HG03439 (cell line): ENCODE measurements around the gene PIBF1.
"Not testable (repeated sequence)": the region's sequence is repeated elsewhere in the genome, so short reads cannot be mapped to it uniquely, and the experiment has no call there.

Experiments used
- ATAC-seq: cut with Tn5 transposase; IDR thresholded peaks from one replicate; pipeline ENCODE4 v1.9.1; 2021; ENCODE audit warnings: mild to moderate bottlenecking, moderate library complexity; ENCODE audit not compliant: unreplicated experiment

The PIBF1 gene

DNA sequence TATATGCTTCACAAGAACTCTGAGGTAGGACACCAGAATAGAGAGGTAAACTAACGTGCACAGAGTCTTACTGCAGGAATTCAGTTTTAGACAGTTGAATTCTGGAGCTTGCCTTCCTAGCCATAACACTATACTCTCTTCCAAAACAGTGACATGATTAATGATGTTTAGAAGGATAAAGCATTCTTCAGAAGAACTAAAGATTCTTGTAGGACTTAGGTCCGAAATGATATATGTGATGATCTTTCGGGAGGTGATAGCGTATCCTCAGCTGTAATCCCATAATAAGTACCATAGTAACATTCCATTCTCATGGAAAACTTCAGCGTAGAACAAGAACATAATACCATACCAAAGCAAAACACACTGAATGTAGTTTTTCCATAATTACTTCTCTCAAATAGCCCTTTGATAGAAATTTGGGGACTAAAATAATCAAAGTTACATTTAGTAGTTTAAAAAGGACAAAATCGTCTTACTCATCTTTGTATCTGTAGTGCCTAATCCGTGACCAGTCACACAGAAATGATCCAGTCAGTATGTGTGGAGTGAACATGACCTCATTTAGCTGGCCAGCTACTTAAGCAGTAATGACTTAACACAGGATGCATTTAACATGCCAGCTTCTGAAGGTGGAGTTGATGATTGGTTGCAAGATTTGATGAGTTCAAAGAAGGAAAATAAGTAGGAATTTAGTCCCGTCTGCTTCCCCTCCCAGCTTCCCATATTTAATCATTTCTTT, 38.4 kb downstream of the PIBF1 start:
- ATAC-seq: no peak

DNA sequence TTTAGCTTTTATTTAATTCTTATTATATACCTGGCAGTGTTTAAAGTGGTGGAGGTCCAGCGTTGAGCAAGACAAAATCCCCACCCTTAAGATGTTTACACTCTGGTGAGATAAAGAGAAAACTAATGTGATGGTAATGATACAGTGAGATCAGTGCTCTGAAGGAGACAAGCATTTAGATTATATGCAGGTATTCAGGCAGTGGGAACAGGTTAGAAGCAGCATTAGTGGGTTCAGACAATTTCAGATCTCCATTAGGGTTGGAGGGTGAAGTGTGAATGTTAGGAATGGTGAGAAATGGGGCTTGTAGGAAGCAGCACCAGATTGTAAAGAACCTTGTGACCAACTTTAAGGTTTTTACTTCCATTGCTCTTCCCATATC, 39.0 kb downstream of the PIBF1 start:
- no peak for ATAC-seq

DNA sequence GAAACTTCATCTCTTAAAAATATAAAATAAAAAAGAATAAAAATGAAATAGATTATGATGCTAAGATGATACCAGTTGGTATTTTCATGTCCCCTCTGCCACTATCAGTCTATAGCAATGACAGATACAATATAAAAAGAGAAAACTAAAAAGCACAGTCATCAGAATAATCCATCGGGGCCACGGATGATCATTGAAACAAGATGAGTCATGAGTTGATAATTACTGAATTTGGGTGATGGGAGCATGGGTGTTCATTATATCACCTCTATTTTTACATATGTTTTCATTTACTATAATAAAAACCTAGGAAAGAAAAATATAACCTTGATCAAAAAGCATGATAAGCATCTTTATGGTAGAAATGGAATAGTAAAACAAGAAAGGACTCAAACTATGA, 41.1 kb downstream of the PIBF1 start:
- ATAC-seq: no peak

DNA sequence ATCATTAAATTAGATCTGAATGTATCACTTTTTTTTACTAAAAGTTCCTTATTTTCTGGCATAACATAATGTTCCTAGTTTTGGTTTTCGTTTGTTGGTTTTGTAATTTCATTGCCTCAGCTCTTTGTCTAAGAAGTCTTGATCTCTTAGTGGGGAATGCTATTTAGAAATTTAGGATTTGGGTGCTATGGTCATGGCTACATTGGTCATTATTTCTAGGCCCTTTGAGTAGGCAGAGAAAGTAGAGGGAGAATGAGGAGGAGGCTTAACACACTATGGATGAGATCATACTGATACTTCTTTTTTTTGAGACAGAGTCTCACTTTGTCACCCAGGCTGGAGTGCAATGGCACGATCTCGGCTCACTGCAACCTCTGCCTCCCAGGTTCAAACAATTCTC, 41.8 kb downstream of the PIBF1 start:
- no peak for ATAC-seq

DNA sequence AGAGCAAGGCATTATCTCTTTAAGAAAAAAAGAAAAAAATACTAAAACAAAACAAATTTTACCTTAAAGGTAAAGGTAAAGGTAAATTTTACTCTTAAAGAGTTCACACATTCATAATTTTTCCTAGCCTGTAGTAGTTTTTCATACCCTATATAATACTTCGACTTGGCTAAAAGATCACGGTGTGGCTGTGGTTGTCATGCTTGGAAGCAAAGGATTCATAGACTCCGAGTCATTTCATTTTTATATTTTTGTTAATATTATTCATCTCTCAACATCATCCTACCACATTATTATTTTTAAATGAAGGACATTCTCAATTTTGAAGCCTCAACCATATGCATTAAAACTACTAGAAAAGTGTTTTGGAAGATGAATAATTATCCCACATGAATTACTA, 52.7 kb downstream of the PIBF1 start:
- ATAC-seq: no peak

DNA sequence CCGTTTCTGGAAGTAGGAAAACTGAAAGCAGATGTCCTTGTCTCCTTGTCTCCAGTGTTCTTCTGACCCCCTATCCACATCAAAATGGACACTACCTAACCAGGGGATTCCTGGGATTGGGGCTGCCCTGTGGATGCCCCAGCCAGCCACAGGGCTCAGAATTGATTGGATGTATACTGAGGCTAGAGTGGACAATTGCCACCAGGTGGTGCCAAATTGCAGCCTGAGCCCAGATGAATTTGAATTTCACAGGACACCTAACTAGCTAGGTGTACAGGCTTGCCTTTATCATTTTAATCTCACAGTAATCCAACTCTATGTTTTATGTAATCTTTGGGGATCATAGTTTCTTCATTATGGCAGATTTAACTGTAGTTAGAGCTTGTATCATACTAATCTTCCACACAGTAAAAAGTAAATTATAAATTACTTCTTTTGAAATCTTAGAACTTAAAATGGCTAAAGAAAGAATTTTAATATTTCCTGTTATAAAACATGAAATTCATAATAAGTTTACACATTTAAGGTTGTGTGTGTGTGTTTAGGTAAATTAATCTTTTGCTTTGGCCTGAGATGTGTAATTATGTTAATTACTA, 58.0 kb downstream of the PIBF1 start:
- ATAC-seq: no peak

DNA sequence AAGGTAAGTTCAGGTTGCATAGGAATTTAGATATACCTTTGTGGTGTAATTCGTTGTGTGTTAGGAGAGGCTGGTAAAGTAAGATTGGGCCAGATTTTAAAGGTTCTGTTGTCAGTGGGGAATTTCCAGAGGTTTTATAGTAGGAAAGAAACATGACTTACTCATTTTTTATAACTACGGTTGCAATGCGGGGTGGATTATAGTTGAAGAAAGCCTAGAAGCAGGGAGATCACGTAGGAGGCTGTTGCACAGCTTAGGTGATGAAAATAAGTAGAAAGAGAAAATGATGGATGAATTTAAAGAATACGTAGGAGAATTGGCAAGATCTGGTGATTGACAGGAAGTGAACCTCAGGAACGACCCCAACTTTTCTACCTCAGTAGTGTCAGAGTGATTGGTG, 61.1 kb downstream of the PIBF1 start:
- ATAC-seq: no peak

DNA sequence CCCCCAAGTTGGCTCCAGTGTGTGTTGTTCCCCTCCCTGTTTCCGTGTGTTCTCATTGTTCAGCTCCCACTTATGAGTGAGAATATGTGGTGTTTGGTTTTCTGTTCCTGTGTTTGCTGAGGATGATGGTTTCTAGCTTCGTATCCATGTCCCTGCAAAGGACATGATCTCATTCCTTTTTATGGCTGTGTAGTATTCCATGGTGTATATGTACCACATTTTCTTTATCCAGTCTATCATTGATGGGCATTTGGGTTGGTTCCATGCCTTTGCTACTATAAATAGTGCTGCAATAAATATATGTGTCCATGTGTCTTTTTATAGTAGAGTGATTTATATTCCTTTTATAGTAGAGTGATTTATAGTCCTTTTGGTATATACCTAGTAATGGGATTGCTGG, 63.2 kb downstream of the PIBF1 start:
- ATAC-seq: not testable (repeated sequence)

DNA sequence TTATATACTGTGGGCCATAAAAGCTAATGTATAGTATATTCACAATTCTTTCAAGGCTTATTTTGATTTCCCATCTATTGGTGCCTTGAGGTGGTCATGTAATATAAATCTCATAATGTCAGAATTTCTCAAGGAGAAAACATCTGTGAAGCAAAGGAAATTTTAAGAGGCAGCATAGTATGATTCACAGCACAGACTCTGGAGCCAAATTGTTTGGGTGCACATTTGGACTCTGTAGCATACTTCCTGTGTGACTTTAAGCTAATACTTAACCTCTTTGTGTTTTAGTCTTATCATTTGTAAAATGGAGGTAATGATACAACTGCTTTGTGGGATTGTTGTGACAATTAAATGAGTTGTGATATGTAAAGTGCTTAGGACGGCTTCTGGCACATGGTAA, 67.6 kb downstream of the PIBF1 start:
- ATAC-seq: no peak

DNA sequence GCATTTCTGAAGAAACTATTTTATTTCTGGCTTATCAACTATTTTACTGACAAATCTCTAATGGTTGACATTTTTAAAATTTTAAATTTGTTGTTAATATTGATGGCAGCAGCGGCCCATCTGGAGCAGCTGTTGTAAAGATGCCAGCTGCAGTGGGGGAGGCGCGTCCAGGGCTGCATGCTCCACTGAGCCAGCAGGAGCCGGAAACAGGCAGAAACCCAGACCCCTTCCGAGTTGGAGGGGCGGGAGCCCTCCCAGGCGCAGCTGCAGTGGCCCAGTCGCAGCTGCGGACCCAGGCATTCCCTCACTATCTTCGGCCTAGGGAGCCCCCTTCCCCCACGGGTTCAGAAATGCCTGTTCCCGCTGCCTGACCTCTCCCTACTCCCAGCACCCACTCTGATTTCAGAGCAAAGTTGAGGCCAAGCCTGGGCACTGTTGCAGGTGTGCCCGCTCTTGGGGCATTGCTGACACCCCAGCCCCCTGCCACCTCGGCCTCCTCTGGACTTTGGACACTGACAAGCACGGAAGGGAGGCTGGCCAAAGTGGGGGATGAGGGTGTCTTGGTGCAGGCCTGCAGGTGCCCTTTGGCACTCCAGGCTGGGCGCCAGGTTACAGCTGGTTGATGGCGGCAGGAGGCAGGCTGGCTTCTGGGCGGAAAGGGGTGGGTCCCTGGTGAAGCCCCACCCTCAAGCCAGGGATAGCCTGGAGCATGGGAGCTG, 69.2 kb downstream of the PIBF1 start:
- ATAC-seq: no peak

DNA sequence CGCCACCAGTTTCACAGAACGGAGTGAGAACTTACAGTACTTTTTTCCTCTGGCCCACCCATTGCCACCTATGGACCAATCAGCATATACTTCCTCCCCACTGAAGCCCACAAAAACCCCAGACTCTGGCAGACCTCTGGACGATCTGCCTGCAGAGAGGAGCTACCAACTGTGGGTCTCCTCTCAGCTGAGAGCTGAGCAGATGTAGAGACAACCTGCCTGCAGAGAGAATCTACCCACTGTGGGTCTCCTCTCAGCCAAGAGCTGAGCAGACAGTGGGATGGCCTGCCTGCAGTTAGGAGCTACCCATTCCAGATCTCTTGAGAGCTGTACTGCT, 69.7 kb downstream of the PIBF1 start:
- no peak for ATAC-seq

DNA sequence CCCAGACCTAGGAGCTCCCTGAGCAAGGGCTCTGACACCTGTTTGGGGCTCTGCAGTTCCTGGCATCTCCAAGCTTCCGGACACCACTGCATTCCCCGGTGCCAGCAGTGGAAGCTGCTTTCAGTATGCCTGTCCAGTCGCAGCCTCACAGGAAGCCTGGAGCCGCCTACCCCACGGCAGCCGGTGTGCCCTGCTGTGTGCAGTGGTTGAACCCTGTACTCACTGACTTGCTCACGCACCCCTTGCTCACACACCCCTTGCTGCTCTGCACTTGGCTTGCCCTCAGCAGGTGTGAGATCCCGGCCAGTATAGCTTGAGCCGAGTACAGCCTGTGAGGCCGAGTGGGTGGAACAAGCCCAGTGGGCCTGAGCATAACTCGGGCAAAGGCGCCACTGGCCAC, 70.3 kb downstream of the PIBF1 start:
- no peak for ATAC-seq

DNA sequence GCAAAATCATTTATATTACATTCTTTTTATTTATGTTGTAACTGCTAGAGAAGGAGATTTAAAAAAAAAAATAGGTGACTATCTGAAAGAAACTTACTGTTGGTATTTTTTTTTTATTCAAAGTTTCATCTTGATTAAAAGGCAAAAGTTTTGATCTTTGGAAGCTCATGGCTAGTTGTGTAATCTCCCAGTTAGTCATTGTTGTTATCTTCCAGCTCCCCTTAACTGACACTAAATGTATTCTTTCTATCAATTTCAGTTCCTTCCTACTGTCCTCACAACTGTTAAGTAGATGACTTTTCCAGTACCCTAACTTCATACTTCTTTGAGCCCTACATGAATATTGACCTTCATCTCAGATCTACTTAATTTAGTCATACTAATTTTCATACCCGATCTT, 71.1 kb downstream of the PIBF1 start:
- no peak for ATAC-seq

DNA sequence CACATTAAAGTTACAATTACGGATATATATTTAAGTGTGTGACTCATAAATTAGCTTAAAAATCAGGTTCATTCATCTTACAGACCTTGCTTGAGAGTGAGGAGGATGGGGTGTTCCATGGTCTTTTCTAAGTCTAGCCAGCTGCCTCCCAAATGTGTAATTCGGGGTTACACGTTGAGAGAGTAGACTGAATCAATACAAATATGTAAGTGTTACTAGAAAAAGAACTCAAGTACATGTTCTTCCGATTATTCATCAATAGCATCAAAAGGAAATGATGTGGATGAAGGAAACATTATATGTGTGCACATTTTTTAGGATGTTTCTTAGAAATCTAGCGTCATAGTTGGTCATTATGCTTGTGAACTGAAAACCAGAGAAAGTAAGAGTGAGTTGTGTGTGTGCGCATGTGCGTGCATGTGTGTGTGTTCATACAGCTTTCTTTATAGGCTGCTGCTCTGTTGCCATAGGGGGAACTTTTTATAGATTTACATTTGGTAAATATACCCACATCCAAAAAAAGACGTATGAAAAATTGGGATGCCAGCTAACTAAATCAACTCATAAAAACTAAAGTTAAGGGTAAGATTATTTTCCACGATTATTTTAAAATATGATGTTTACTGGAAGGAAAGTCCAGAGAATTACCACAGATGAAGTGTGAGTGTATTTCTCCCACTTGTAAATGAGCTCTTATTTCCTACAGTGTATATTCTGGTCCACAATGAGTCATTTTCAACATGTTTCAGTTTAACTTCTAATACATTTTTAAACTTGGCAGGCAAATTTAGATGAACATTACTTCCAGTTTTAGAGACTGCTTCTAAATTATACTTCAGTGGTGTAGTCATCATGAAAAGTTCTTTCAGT, 82.4 kb downstream of the PIBF1 start:
- peak; percentile 85 for ATAC-seq

DNA sequence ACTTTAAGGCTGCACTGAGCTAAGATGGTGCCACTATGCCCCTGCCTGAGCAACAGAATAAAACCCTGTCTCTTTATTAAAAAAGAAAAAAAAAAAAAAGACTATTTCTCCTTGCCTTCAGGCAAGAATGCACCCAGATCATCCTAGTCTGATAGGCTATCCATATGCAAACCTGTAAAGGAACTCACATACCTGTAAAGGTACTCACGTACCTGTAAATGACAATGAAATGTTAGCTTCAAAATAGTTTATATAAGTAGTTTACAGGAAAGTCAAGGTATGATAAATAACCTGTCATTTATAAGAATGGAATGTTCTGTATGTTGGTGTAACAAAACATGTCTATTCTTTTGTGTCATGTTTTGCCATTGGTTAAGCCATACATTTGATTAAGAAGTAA, 86.3 kb downstream of the PIBF1 start:
- ATAC-seq: no peak

DNA sequence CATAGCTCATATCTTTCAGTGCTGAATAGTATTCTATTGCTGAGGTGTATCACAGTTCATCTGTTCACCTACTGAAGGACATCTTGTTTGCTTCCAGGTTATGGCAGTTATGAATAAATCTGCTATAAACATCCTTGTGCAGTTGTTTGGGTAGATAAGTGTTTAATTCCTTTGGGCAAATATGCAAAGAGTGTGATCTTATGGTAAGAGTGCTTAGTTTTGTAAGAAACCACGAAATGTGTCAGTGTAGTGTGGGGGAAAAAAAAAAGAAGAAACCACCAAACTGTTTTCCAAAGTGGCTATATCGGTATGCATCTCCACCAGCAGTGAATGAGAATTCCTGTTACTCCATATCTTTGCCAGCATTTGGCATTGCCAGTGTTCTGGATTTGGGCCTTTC, 93.3 kb downstream of the PIBF1 start:
- no peak for ATAC-seq

DNA sequence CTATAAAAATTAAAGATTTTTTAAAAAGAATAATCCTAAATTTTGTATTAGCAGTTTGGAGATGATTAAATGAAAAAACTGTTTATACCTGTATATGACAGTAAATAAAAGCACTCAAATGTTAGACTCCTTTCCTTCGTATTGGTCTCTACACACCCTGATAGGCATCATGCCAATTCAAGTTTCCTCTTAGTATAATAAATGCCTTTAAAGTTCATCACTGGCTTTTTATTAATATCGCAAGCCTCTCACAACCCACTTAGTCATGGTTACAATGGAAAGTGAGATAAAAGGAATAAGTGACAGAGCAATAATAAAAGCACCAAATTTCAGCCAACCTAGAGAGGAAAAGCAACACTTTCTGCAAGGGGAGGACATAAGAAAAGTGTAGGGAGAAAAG, 102.2 kb downstream of the PIBF1 start:
- ATAC-seq: no peak

DNA sequence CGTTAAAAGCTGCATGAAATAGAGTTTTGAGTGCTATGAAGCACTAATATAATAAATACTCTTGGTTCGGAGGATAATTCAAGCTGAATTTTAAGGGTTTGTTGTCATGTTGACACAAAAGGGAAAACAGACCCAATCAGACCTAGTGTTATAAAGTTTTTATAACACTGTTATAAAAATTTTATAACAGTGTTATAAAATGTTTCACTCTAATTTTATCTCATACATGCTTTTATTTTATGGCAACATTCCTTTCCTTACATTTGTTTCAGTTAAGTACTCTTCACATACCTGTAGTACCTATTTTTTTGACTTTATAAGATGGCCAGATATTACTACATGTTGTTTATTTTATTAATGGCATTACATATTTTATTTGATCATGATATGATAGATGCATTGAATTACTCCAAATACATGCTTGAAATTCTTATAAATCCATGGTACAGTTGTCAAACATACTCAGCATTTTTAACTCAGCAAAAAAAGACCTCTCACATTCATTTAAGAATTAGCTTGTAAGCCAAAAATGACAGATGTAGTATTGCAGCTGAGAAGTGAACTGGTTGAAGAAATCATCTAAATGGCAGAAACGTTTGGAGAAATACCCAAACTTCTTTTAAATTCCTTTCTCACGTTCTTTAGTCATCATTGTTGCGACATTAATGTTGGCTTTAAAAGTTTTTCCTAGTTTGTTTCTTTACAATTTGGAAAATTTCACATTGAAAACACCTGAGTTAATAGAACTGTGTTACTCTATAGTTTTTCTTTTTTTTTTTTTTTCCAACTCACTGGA, 104.5 kb downstream of the PIBF1 start:
- ATAC-seq: no peak

DNA sequence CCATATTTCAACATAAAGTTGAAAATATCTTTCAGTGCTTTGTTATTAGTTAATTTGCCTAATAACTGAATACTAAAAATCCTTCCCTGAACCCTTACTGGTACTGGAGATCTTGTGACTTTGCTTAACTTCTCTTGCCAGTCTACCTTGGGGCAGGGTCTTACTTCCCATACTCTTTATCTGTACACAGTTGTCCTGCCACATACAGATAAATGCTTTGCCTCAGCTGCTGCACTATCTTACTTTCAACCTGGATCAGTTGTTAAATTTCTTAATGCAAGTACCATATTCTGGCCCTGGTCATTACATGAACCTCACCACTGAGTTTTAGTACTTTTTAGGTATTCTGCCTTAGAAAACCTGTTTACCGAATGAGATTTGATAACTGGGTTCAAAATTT, 107.6 kb downstream of the PIBF1 start:
- no peak for ATAC-seq

DNA sequence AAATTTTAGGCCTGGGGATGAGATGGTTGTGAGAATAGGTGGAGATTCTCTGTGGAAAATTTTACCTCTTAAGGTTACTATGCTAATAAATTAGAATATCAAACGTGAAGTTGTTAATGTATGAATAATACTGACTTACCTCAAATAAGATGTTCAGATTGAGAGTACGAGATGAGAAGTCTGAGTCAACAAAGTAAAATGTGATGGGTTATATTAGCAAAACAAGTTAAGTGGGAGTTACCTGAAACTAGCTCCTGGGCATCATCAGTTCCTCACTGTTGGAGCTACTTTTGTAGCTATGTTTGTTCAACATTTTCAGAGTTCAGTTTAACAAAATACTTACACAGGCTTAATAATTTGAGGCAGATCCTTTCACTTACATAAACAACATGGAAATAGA, 108.6 kb downstream of the PIBF1 start:
- no peak for ATAC-seq

DNA sequence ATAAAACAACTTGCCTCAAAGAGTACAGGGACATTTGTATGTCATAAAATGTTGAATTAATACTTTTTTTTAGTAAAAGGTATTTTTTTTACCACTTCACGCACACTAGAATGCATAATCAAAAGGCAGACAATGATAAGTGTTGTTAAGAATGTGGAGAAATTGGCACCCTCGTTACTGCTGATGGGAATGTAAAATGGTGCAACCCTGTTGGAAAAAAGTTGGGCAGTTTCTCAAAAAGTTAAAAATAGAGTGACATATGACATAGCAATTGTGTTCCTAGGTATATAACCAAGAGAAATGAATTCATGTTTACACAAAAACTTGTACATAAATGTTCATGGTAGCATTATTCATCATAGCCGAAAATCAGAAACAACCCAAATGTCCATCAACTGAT, 109.5 kb downstream of the PIBF1 start:
- no peak for ATAC-seq
